GM10248 (cell line): ENCODE data around the gene OCIAD2.

Experiments
- CTCF ChIA-PET: fragments of 300-600 bp; sonication (Branson Sonifier 250); formaldehyde crosslinking; extraction: SDS; loops from one replicate; lab custom pipeline; 2021; ENCODE audit warnings: antibody characterized with exemption; lab: Yijun Ruan, JAX
- POLR2A ChIA-PET: fragments of 350-650 bp; sonication (Branson Sonifier 250); formaldehyde crosslinking; extraction: SDS; loops from one replicate; lab custom pipeline; 2020; ENCODE audit warnings: antibody characterized with exemption; lab: Yijun Ruan, JAX
- DNase-seq: peaks from one replicate; pipeline ENCODE4 v3.0.0; 2012; ENCODE audit errors: extremely low spot score
- CTCF ChIP-seq: IDR thresholded peaks from 2 replicates; pipeline ENCODE4 v1.5.1; 2012; ENCODE audit warnings: mild to moderate bottlenecking, low read depth; ENCODE audit errors: extremely low read depth, missing control alignments, control extremely low read depth

OCIAD2 gene

GRCh38 chr4:48904101-48904500, 2.5 kb downstream of the OCIAD2 start:
- ChIA-PET POLR2A (no interaction called here), CTCF (no interaction called here)
- TF ChIP-seq CTCF: no peak
- DNase-seq: no peak

GRCh38 chr4:48902266-48902665, 4.3 kb downstream of the OCIAD2 start:
- ChIA-PET POLR2A (no interaction called here), CTCF (interaction anchor here (1.2 kb wide), 1 partner anchor 323 kb away, joined by 3 read pairs; no protein-coding TSS in a partner anchor)
- no peak for DNase-seq
- no peak for TF ChIP-seq CTCF

GRCh38 chr4:48901196-48901595, 5.4 kb downstream of the OCIAD2 start:
- no peak for DNase-seq
- POLR2A ChIA-PET: interaction anchor here (0.6 kb wide), 1 partner anchor 138 kb away, joined by 4 read pairs; no protein-coding TSS in a partner anchor
- CTCF ChIA-PET: interaction anchor here (1.1 kb wide), 2 partner anchors 10 kb away, joined by 3 to 4 read pairs; no protein-coding TSS in a partner anchor
- TF ChIP-seq CTCF: no peak

GRCh38 chr4:48899950-48900349, 6.6 kb downstream of the OCIAD2 start:
- ChIA-PET POLR2A (no interaction called here), CTCF (interaction anchor here (1.1 kb wide), 1 partner anchor 12 kb away, joined by 3 read pairs; no protein-coding TSS in a partner anchor)
- no peak for TF ChIP-seq CTCF
- DNase-seq: no peak

GRCh38 chr4:48899432-48899749, 7.2 kb downstream of the OCIAD2 start:
- CTCF ChIA-PET: no interaction called here
- DNase-seq: no peak
- POLR2A ChIA-PET: no interaction called here

GRCh38 chr4:48898733-48899431, 7.7 kb downstream of the OCIAD2 start:
- no peak for TF ChIP-seq CTCF
- ChIA-PET CTCF (interaction anchor here (0.8 to 1.6 kb wide), 3 partner anchors 20 to 348 kb away, joined by 3 to 5 read pairs (median 3); no protein-coding TSS in a partner anchor), POLR2A (no interaction called here)
- DNase-seq: no peak

More at GRCh38 chr4:48899432-48899749, 7.2 kb downstream of the OCIAD2 start:
- no peak for TF ChIP-seq CTCF
